ENCODE data around the gene TXNL4B.
"Not testable (repeated sequence)": the region's sequence is repeated elsewhere in the genome, so short reads cannot be mapped to it uniquely, and the experiment has no call there.

The TXNL4B gene

DNA sequence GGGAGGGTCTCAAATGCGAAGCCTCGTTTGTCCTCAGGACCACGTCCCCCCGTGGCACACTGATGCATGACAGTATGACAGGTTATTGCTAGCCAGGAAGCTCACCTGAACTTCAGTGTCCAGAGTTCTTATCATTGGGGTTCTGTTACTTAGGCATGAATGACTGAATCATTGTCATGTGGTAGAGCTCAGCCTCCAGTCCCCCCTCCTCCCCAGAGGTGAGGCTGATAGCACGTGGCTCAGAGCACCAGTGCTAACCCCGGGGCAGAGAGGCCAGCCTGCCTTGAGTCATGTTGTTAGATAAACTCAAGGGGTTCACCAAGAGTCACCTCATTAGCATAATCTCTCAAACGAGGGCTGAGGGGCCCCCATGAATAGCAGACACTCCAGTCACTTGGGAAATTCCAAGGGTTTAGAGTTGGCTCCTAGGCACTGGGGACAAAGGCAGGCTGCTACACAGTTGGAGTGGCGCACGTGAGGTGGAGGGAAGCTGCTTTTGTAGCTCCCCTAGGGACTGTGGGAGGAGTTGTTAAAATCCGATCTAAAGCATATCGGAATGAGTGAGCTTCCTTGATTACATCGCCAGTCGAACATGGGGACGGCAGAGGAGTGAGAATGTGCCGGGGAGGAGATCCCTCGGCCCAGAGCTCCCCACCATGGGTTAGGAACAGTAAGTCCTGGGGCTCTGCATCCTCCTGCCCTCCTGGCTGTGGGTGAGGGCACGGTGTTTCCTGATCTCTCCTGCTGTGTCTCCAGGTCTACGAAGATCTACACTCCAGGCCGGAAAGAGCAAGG, 18.4 kb upstream of the TXNL4B start:
- DNase-seq, result no peak

DNA sequence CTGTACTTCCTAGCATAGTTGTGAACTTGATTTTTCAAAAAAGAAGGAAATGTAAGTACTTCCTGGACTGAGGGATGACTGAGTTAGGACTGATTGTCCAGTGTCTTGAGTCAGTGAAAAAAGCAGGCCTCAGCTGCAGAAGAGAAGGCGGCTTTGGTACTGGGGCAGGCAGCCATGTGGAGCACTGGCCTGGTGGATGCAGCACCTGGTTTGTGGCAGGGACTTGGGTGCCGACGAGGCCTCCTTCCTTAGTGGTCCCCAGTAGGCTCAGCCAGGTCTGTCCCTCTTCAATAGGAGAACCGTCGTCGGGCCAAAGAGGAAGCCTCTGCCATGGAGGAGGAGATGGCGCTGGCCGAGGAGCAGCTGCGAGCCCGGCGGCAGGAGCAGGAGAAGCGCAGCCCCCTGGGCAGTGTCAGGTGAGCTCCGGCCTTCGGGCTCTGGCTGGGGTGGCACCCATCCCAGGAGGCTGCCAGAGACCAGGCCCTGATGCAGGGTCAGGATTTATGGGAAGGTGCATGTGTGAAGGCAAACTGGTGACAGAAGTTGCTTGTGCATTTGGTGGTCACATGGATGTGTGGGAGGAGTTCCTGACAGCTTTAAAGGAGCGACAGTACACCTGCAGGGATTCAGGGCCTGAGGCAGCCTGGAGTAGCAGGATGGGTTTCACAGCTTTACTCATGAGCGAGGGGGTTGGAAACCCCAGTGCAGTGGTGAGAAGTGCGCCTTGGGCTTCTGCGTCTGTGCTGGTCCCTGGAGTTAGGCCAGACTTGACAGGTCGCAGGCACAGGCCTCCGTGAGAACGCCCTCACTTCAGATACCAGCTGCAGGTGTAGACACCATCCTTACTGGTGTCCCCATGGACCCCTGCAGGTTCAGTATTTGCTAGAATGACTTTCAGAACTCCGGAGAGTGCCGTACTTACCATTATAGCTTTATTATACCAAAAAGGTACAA, 17.5 kb upstream of the TXNL4B start:
- no peak for DNase-seq

DNA sequence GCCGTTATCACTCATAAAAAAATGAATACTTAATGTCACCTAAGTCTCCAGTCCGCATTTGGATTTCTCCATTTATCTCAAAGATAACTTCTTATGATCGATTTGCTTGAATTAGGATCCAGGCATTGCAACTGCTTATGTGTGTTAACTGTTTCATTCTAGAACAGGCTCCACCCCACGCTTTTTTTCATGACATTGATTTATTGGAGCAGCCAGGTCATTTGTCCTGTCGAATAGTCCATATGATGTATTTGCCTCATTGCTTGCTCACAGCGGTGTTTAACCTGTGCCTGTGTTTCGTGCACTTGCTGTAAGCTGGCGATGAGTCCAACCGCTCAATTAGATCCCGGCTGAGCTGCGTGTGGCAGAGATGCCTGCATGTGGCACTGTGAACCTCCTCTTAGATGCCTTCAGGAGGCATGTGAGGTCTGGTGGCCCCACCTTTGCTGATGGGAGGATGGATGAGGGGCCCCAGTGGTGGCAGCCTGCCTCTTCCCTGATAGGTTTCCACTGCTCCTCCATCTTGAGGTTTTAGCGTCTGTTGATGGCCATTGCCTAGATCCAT, 16.6 kb upstream of the TXNL4B start:
- no peak for DNase-seq

DNA sequence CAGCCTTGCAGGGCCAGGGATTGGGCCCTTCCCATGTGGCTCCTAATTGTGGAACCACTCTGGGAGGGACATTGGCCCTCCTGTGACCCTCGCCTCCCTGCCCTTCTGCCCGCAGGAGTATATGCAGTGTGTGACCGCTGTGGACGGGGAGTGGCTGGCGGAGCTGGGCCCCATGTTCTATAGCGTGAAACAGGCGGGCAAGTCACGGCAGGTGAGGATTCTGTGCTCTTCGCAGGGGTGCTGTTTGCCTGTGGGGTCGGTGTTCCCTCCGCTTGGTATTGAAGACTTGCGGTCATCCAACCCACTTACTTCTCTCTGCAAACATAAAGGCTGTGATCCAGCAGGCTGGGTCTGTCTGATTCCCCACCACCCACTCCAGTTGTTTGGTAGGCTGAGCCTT, 15.9 kb upstream of the TXNL4B start:
- DNase-seq, result no peak

DNA sequence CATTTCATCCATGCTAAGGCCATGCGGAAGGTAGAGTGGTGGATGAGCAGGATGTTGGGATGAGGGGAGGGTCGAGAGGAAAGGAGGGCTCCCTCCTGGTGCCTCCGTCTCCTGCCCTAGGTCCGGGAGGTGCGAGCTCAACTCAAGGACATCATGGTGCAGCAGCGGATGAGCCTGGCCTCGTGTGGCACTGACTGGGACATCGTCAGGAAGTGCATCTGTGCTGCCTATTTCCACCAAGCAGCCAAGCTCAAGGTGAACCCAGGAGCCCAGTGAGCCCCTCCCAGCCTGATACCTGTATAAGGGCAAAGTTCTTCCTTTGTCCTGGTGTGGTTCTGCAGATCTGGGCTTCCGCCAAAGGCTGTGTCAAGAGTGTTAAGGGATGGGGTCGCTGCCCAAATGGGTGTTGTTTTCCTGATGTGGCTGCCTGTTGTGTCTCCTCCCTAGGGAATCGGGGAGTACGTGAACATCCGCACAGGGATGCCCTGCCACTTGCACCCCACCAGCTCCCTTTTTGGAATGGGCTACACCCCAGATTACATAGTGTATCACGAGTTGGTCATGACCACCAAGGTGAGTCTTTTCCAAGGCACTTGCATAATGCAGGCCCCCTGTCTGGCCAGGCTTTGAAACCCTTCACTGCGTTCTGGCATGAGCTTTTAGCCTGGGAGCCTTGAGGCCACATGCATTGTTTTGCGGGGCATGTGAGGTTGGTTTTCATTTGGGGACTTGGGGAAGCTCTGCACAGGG, 15.1 kb upstream of the TXNL4B start:
- no peak for DNase-seq

DNA sequence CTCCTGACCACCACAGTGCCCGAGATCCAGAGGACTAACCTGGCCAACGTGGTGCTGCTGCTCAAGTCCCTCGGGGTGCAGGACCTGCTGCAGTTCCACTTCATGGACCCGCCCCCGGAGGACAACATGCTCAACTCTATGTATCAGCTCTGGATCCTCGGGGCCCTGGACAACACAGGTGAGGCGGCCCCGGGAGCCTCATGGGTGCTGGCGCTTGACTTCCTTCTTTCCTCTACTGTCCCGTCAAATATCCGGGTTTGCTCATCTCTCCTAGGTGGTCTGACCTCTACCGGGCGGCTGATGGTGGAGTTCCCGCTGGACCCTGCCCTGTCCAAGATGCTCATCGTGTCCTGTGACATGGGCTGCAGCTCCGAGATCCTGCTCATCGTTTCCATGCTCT, 14.0 kb upstream of the TXNL4B start:
- DNase-seq, result no peak

DNA sequence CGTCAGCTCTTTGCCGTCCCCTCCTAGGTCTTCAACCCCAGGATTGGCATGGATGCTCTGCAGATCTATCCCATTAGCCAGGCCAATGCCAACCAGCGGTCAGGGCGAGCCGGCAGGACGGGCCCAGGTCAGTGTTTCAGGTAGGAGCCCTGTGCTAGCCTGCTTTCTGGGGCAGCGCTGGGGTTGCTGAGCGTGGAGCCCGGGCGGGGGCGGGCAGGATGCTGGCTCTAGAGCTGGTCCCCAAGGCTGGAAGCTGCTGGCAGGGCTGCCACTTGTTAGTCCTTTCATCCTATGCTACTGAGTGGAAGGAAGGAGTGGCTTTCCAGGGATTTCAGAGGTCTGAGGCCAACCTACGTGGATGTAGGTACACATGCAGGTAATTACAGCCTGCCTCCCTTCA, 12.6 kb upstream of the TXNL4B start:
- DNase-seq, result no peak

DNA sequence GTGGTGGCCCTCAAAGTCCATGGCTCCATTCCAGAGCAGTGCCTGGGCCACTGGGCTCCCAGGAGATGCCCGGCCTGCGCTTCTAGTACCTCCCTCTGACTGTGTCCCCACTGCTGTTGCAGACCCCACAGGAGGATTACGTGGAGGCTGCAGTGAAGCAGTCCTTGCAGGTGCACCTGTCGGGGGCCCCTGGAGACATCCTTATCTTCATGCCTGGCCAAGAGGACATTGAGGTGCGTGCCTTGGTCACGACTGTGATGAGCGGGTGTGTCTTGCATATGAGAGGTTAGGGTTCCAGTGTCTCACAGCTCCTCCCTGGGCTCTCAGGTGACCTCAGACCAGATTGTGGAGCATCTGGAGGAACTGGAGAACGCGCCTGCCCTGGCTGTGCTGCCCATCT, 11.5 kb upstream of the TXNL4B start:
- DNase-seq, result no peak

DNA sequence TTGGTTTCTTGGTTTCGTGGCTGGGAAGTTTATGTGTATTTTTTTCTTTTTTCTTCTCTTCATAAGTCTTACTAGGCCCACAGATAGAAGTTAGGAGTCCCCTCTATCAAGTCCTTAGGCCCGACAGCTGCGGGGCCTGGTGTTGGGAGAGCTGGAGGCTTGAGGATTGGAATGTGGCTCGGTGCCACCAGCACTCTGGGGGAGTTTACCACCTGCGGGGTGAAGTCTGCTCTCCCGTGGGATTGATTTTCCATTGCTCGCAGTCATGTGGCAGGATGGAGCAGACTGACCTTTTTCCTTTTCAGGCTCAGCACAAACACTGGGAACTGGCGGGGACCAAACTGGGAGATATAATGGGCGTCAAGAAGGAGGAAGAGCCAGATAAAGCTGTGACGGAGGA, 7.8 kb upstream of the TXNL4B start:
- no peak for DNase-seq

DNA sequence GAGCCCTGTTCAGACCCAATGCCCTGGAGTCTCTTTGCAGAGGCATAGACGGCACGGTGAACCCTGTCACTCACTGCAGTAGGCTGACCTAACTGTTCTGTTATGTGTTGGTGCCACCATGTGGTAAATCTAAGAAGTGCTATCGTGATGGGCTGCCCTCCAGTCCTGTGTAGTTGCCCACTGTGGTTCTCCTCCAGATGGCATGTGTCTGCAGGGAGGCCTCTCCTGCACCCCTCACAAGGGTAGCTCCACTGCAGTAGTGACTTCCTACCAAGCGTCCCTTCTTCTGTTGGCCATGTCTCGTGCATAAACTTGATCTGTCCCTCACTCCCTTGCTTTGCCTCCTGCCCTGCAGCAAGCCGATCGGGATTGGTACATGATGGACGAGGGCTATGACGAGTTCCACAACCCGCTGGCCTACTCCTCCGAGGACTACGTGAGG, 6.0 kb upstream of the TXNL4B start:
- peak; percentile 86 for DNase-seq

DNA sequence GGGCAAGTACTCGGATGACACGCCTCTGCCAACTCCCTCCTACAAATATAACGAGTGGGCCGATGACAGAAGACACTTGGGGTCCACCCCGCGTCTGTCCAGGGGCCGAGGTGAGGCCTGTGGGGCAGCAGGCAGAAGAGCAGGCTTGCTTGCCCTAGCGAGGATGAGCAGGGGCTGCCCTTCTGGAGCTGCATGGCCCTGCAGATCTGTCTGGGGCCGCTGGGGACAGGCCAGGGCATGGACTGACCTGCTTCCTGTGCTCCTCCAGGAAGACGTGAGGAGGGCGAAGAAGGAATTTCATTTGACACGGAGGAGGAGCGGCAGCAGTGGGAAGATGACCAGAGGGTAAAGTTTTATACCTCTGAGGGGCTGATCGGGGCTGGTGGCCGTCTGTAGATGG, 5.5 kb upstream of the TXNL4B start:
- no peak for DNase-seq

DNA sequence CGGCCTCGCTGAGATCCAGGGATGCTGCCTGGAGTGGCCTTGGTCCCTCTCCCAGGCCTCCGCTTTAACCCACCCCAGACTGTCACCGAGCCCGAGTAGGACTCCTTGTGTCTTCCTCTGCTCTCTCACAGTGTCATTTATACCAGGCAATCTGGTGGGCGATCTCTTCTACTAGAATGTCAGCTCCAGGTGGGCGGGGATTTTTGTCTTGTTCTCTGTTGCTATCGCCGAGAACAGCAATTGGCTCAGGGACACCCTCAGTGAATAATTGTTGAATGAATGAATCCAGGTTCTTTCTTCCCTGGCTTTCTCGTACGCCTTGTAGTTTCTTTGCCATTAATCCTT, 818 bp upstream of the TXNL4B start:
- peak; percentile 58 for DNase-seq

DNA sequence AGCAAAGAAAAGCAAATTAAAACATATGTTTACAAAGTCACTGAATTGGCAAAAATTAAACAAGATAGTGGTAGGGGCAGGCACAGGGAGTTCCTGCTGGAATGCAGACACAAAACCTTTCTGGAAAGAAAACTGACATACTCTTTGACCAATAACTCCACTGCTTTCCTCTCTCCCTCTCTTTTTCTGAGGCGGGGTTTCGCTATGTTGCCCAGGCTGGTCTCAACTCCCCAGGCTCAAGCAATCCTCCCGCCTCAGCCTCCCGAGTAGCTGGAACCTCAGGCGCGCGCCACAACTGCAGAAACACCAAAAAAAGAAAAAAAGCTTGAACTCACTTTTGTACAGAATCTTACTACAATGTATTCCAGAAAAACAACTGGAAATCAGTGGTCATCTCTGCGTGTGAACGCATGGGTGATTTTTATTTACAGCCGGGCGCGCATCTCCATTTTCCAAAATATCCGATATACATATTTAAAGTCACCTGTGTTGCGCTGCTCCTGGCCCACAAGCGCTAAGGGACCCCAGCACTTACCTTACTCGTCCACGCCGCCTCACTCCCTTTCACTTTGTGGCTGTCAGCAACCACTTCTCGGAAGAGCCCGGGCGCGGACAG, 480 bp downstream of the TXNL4B start:
- DNase-seq, result peak; percentile 64

DNA sequence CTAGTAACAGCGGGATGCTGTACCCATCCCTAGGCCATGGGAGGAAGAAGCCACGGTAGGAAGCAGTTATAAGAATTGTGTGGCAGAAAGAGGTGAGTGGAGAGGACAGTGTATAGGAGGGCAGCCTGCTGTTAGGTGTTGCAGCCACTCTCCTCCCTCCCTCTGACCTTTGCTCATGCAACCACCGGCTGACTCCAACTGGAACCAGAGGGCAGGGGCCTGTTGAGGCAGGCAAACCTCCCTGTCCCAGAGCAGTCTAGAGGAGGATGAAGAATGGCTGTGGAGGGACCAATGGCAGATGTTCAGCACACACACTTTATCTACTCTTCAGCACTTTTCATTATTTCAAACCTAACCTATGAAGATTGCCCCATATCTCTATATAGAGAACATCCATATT, 2.2 kb downstream of the TXNL4B start:
- no peak for DNase-seq

DNA sequence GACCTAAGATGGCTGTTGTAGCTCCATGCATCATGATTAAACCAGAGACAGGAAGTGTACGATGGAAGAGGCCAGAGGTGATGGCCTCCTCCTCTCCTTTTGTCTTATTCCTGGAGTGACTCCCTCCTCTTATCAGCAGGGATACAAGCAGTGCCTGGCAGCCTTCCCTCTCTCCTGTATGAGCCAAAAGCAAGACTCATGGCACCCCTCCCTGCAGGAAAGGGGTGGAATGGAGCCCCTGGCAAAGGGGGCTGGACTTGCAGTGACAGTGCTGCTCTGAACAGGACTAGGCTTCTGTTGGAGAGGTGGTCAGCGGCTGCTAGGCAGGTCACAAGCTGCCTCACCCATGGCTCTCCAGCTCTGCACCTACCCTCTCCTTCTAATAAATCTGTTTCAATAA, 8.4 kb downstream of the TXNL4B start:
- DNase-seq, result no peak

DNA sequence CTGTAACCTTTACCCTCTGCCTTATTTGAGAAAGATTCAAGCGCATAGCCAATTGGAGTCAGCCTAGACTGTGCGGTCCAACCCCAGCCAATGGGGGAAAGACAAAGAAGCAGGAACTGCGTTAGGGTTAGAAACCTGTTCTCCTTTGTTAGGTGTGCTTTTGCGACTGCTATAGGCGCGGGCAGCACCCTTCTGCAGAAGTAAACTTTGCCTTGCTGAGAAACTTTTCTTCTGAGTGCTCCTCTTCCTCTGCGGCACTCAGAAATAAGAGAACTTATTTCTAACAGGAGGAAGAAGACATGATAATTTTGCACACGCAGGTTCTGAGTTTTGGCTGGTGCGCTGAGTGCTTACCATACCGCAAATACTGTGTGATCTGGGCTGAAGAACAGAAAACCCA, 9.0 kb downstream of the TXNL4B start:
- peak; percentile 25 for DNase-seq

DNA sequence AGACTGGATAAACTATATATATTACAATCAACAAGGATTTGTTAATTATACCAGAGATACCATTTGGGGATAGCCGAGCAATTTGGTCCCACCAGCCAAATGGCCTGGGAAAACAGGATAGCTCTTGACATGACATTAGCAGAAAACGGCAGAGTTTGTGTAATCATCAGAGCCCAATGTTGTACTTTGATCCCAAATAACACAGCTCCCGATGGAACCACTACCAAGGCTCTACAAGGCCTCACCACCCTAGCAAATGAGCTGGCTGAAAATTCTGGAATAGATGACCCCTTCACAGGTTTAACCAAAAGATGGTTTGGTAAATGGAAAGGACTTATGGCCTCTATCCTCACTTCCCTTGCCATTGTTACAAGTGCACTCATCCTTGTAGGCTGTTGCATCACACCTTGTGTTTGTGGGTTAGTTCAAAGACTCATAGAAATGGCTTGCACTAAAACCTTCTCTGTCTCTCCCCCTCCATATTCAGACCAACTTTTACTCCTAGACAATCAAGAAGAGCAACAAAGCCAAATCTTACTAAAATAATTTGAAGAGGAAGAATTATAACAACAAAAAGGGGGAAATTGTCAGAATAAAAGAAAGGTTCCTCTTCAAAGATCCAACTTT, 9.5 kb downstream of the TXNL4B start:
- no peak for DNase-seq

DNA sequence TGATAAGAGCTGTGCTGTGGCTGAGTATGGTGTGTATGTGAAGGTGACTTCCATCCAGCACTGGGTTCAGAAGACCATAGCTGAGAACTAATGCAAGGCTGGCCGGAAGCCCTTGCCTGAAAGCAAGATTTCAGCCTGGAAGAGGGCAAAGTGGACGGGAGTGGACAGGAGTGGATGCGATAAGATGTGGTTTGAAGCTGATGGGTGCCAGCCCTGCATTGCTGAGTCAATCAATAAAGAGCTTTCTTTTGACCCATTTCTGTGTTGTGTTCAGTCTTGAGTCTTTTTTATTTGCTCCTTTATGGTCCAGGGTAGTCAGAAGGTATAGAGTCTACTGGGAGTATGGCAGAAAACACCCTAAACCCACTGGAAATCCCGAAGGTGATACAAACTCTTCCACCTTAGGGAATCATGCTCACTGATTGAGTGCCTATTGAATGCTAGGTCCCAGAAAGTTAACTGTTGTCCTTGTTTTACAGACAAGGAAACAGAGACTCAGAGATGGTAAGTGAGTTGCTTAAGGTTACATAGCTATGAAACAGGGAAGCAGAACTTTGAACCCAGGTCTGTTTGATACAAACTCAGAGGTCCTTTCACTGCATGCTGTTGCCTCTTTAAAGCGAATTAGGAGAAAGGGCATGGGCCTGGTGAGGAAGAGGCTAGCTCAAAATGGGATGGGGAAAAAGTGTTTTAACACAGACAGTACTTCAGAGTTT, 16.3 kb downstream of the TXNL4B start:
- DNase-seq, result not testable (repeated sequence)

DNA sequence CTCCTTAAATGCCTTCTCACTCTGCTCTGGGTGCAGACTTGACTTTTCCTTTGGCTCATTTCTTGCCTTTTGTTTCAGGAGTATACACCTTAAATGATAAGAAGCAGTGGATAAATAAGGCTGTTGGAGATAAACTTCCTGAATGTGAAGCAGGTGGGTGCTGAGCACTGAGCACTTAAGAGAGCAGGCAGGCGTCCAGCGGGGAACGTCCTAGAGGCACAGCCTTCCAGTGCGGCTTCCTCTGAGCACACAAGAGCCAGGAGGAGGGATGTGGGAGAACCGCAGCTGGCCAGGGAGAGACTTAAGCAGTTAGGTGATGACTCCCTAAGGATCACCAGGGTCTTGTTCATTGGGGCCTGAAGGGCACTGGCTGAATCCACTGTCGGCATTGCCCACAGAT, 18.4 kb downstream of the TXNL4B start:
- not testable (repeated sequence) for DNase-seq

DNA sequence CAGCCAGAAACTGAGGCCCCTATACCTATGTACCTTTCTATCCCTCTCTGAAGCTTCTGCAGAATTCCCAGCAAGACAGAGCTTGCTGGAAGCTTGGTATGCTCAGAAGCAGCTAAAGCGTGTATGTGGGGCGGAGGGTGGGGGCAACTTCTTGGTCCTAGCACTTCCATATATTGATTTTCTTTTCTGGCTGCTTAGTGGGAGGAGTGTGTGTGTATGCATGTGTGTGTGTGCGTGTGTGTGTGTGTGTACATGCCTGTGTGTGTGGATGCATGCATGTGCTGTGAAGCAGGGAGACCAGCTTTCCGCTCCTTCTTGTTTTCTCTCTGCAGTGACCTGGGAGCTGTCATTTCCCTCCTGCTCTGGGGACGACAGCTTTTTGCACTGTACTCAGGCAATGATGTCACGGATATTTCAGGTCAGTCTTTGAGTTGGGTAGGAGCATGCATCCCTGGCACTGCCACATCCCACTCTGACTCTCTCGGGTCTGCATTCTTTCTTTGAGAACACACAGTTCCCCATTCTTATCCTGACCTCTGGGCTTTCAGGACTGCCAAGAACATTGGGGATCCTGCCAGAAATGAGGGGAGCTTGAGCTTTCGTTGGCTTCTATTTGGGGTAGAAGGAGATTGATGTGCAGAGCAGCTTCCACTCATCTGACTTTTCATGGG, 19.7 kb downstream of the TXNL4B start:
- DNase-seq, result no peak

All from hematopoietic multipotent progenitor cell treated with erythropoietin and hydrocortisone succinate and interleukin-3 and kit ligand, for 4 days (in vitro differentiated cells).